Immature natural killer cell (primary cell): ENCODE results near the gene CHIA. TPM values are rescaled to one million over a fixed set of nuclear protein-coding genes. Genes with fewer than 3 reads are reported as not detected.
"Not testable (repeated sequence)": the region's sequence is repeated elsewhere in the genome, so short reads cannot be mapped to it uniquely, and the experiment has no call there.

Experiments used
- DNase-seq, 3 donors: peaks; one replicate each; pipeline ENCODE4 v3.0.0; 2022; ENCODE audit warnings: mixed read lengths in 1 of 3
- H3K27ac Mint-ChIP-seq, 6 donors: one replicate each; pipeline ENCODE4 v1.8.0; 2020; ENCODE audit warnings: mixed read lengths in 6 of 6, mild to moderate bottlenecking in 5 of 6, inconsistent platforms in 4 of 6, moderate library complexity in 3 of 6
- H3K27me3 Mint-ChIP-seq, 3 donors: one replicate each; pipeline ENCODE4 v1.8.0; 2020 to 2021; ENCODE audit warnings: low read depth in 3 of 3, mild to moderate bottlenecking in 3 of 3, mixed read lengths in 3 of 3, moderate library complexity in 3 of 3, inconsistent platforms in 1 of 3
- H3K36me3 Mint-ChIP-seq, 3 donors: one replicate each; pipeline ENCODE4 v1.8.0; 2020; ENCODE audit warnings: mixed read lengths in 3 of 3, inconsistent platforms in 2 of 3, mild to moderate bottlenecking in 2 of 3
- H3K4me1 Mint-ChIP-seq, 2 donors: one replicate each; pipeline ENCODE4 v1.8.0; 2020; ENCODE audit warnings: inconsistent platforms in 2 of 2, mild to moderate bottlenecking in 2 of 2, mixed read lengths in 2 of 2, moderate library complexity in 1 of 2
- H3K4me3 Mint-ChIP-seq, 5 donors: one replicate each; pipeline ENCODE4 v1.8.0; 2020; ENCODE audit warnings: mild to moderate bottlenecking in 5 of 5, mixed read lengths in 5 of 5, inconsistent platforms in 3 of 5, moderate library complexity in 3 of 5
- H3K9me3 Mint-ChIP-seq, 6 donors: one replicate each; pipeline ENCODE4 v1.8.0; 2020; ENCODE audit warnings: mild to moderate bottlenecking in 6 of 6, mixed read lengths in 6 of 6, inconsistent platforms in 4 of 6, moderate library complexity in 3 of 6
- polyA plus RNA-seq, 3 donors: library from polyadenylated mRNA; unstranded; fragments of 300-500 nt; fragmentation: Illumina TruSeq; gene quantifications; one replicate each; pipeline ENCODE4 v1.2.3, GENCODE V29; 2021

The CHIA gene
- polyA plus RNA-seq, 3 donors from 2014 or later: not detected

GRCh38 chr1:111359376-111359775 is 68.7 kb downstream of the CHIA start:
- H3K9me3 Mint-ChIP-seq: peaks cover 0 to 3% (median 0%) of the 10 kb centered on the region in 6 donors
- no peak for DNase-seq
- H3K4me3 Mint-ChIP-seq: no peak overlapping the region
- no peak overlapping the region for H3K27ac Mint-ChIP-seq
- H3K4me1 Mint-ChIP-seq: no peaks in the 10 kb centered on the region
- H3K27me3 Mint-ChIP-seq: peaks cover 1 to 5% (median 5%) of the 10 kb centered on the region in 3 donors
- H3K36me3 Mint-ChIP-seq: no peaks in the 10 kb centered on the region

GRCh38 chr1:111360257-111360656 is 69.6 kb downstream of the CHIA start:
- H3K36me3 Mint-ChIP-seq, H3K27me3 Mint-ChIP-seq, H3K4me3 Mint-ChIP-seq, H3K4me1 Mint-ChIP-seq, H3K9me3 Mint-ChIP-seq, H3K27ac Mint-ChIP-seq, DNase-seq: not testable (repeated sequence)

- Mint-ChIP-seq H3K4me1 (no peaks in the 10 kb centered on the region), H3K4me3 (no peak overlapping the region), H3K9me3 (peaks cover 0 to 2% (median 0%) of the 10 kb centered on the region in 6 donors), H3K27me3 (peaks cover 0 to 11% (median 10%) of the 10 kb centered on the region in 3 donors), H3K27ac (no peak overlapping the region), H3K36me3 (no peaks in the 10 kb centered on the region)
- no peak for DNase-seq
Measured at GRCh38 chr1:111361761-111362160, 71.1 kb downstream of the CHIA start.

- H3K4me1 Mint-ChIP-seq: no peaks in the 10 kb centered on the region
- no peak overlapping the region for H3K27ac Mint-ChIP-seq
- H3K9me3 Mint-ChIP-seq: no peaks in the 10 kb centered on the region
- no peak overlapping the region for H3K4me3 Mint-ChIP-seq
- H3K27me3 Mint-ChIP-seq: peaks cover 7 to 12% (median 11%) of the 10 kb centered on the region in 3 donors
- no peaks in the 10 kb centered on the region for H3K36me3 Mint-ChIP-seq
- no peak for DNase-seq
Measured at GRCh38 chr1:111364690-111365089, 74.0 kb downstream of the CHIA start.

- Mint-ChIP-seq H3K9me3 (no peaks in the 10 kb centered on the region), H3K36me3 (no peaks in the 10 kb centered on the region), H3K4me1 (no peaks in the 10 kb centered on the region), H3K27me3 (peaks cover 7 to 12% (median 8%) of the 10 kb centered on the region in 3 donors), H3K27ac (no peak overlapping the region), H3K4me3 (no peak overlapping the region)
- DNase-seq: no peak
Measured at GRCh38 chr1:111366256-111366655, 75.6 kb downstream of the CHIA start.

- no peaks in the 10 kb centered on the region for H3K36me3 Mint-ChIP-seq
- H3K4me3 Mint-ChIP-seq: no peak overlapping the region
- no peak overlapping the region for H3K27ac Mint-ChIP-seq
- DNase-seq: no peak
- H3K9me3 Mint-ChIP-seq: no peaks in the 10 kb centered on the region
- no peaks in the 10 kb centered on the region for H3K4me1 Mint-ChIP-seq
- H3K27me3 Mint-ChIP-seq: peaks cover 8 to 9% (median 9%) of the 10 kb centered on the region in 3 donors
Measured at GRCh38 chr1:111369177-111369576, 78.5 kb downstream of the CHIA start.

- no peak for DNase-seq
- no peaks in the 10 kb centered on the region for H3K36me3 Mint-ChIP-seq
- no peaks in the 10 kb centered on the region for H3K9me3 Mint-ChIP-seq
- no peak overlapping the region for H3K27ac Mint-ChIP-seq
- no peak overlapping the region for H3K4me3 Mint-ChIP-seq
- H3K4me1 Mint-ChIP-seq: no peaks in the 10 kb centered on the region
- H3K27me3 Mint-ChIP-seq: peaks cover 6 to 9% (median 8%) of the 10 kb centered on the region in 3 donors
Measured at GRCh38 chr1:111369645-111370044, 79.0 kb downstream of the CHIA start.

Other genes starting within 250 kb of the CHIA start
- gene DRAM2, start 150.8 kb upstream of the CHIA start, polyA plus RNA-seq: 10 to 100 TPM; 61.8 to 88.2 (median 80.4) TPM
- 10 to 100 TPM; 14.7 to 20.9 (median 19.2) TPM for gene CEPT1, start 150.6 kb upstream of the CHIA start, polyA plus RNA-seq
- 100 to 1,000 TPM; 145 to 474 (median 264) TPM for gene DENND2D, start 90.2 kb upstream of the CHIA start, polyA plus RNA-seq
- 10 to 100 TPM; 36.2 to 57.1 (median 42.8) TPM for gene CHI3L2, start 63.1 kb upstream of the CHIA start, polyA plus RNA-seq
- gene OVGP1, start 136.9 kb downstream of the CHIA start, polyA plus RNA-seq: not detected
- 10 to 100 TPM; 33.6 to 37.9 (median 36.3) TPM for gene WDR77, start 158.4 kb downstream of the CHIA start, polyA plus RNA-seq
- 100 to 1,000 TPM; 495 to 624 (median 521) TPM for gene ATP5PB, start 158.6 kb downstream of the CHIA start, polyA plus RNA-seq
- 100 to 1,000 TPM; 421 to 818 (median 559) TPM for gene C1orf162, start 183.1 kb downstream of the CHIA start, polyA plus RNA-seq
- gene ADORA3, start 212.8 kb downstream of the CHIA start, polyA plus RNA-seq: under 1 TPM in 1 of 3 donors, not detected in 2; 0.23 TPM
- not detected for gene TMIGD3, start 212.8 kb downstream of the CHIA start, polyA plus RNA-seq